Islet of Langerhans (tissue), 1 donor: ENCODE data around the gene LMCD1.

Source experiments
- FAIRE-seq: peaks from one replicate; lab custom pipeline; 2011; peaks lifted over from hg19 to GRCh38; lab: Jason Lieb, UNC

Gene LMCD1

GRCh38 chr3:8593021-8593827 is 91.6 kb downstream of the LMCD1 start:
- no peak for FAIRE-seq

DNA sequence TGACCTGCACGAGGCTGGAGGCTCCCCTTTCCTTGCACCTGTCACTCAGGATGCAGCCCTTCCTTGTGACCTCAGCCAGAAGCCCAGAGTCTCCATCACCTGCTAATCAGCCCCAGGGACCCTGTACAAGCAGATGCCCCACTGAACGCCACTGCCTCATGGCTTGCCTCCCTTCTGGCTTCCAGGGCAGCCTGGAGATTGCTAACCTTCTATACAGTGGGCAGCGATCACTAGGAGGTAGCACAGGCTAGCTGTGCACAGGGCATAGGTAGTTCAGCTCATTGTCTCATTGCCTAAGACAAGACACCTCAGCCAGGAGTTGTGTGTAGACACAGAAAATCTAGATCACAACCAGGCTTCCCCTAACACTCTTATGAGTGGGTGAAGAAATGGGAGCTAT is 93.6 kb downstream of the LMCD1 start:
- FAIRE-seq: no peak

DNA sequence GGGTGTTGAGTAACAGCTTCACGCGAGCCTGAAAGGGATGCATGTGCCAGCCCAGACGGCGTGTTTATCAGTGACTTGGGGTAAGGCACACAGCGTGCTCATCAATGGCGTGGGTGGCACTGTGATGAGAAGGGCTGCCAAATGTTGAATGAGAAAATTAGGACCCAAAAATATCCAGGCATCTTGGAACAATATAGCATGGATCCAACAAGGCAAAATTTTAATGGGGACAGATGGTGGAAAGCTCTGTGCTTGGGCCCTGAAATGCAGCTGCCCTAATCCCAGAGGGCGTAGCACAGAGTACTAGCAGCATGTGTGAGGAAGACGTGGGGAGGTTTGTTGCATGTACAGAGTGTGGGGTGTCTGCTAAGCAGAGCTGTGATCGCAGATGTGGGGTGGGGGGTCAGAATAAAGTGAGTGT is 94.1 kb downstream of the LMCD1 start:
- no peak for FAIRE-seq

DNA sequence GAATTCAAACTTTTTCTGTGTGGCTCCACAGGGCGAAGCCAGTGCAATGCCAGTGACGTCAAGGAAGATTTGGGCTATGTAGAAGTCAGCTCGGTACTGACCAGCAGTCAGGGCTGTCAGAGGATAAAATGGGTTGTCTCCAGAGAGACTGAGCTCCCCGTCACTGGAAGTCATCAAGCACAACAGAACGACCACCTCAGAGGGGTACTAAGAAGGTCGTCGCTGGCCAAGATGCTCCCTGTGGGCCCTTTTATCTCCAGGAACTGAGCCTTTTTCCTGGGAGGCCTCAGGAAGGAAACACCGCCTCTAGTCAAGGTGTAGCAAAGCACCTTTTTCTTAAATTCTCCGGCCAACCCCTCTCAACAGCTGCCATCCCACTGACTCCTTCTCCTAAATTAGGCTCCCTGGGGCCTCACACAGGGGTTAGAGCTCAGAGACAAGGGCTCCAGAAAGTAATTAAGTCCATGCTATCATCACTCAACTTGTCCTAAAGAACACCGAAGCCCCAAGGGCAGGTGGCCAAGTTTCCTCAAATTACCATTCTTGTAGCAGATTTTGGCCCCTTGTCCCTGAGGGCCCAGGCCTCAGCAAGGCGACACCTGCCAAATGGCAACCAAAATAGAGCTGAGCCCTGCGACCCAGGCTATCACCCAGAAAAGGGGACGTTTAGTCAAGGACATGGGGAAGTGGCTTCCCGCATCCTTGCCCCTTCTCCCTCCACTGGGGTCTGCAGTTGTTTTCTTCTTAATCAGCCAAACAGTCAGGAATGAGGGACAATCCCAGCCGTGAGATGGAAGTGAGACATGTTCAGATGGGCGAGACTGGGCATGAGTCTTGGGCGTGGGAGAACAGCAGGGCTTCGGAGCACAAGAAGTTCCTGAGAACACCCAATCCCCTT is 94.9 kb downstream of the LMCD1 start:
- no peak for FAIRE-seq

DNA sequence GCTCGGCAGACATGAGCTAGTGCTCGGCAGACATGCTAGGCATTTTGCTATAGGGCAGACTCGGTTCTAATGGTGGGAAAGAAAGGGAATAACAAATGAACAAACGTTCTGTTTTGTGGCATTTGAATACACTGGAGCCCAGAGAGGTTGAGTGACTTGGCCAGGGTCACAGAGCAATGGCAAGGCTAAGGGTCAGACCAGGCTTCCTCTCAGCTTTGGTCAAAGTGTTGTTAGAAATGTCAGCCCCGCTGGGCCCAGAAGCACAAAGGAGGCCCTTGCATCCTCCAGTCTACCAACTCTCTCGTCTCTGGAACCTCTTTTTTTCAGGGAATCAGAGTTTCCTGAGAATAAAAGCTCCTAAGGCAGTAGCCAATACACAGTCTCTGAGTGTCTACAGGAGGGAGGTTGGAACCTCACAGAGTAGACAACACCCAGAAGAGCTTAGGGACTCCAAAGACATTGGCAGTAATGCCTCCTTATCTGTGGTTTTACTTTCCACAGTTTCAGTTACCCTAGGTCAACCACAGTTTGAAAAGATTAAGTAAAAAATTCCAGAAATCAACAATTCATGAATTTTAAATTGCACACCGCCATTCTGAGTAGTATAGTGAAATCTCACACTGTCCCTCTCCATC is 95.7 kb downstream of the LMCD1 start:
- no peak for FAIRE-seq

DNA sequence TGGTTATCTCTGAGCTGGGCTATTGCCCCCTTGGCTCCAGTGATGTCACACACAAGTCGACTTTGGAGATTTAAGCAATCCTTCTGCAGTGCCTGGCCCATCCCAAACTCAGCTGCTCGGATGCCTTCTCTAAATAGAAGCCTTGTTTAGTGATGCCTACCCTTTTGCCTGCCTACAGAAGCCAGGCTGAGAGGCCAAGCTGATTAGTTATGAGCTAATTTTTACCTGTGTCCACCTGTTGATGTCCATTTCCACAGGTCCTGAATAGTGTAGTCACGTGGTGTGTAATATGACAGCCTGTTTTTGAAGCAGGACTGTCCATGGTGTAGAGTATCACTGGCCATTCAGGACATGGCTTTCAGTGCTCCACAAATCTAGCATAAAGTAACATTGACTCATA is 97.5 kb downstream of the LMCD1 start:
- no peak for FAIRE-seq

GRCh38 chr3:8600457-8600856 is 98.8 kb downstream of the LMCD1 start:
- FAIRE-seq: no peak

DNA sequence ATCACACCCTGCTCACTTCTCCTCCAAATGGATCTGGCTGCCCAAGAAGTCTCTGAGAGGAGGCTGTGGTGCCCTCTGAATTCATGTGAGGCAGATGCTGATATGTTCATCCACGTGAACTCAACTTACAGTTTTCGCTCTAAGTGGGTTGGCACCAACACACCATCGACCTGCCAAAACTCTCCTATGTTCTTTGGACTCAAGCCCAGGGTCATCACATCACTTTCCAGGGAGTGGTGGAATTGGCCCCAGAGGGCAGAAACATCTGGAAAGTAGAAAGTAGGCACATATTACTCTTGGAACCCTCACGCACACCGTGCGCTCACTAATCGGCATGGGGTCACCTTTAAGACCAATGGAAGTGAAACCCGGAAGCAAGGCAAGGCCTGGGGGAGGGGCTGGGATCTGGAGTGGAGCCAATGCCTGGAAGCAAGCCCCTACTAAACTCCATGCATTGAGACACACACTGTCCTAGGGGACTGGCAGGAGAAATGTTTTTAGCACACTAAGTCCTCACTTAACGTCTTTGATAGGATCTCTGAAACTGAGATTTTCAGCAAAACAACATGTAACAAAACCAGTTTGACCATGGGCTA is 101.6 kb downstream of the LMCD1 start:
- FAIRE-seq: no peak

DNA sequence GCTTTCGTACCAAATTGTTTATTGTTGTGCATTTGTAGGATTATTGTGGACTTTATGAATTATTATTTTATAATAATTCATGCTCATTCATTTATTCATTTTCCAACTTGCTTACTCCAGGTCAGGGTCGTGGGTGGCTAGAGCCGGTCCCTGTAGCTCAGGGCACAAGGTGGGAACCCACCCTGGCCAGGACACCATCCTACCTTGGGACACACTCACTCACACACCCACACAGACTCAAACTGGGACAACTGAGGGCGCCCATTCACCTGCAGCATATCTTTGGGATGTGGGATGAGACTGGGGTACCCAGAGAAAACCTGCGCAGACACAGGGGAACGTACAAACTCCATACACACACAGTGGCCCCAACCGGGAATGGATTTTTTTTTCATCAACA is 102.4 kb downstream of the LMCD1 start:
- FAIRE-seq: no peak

DNA sequence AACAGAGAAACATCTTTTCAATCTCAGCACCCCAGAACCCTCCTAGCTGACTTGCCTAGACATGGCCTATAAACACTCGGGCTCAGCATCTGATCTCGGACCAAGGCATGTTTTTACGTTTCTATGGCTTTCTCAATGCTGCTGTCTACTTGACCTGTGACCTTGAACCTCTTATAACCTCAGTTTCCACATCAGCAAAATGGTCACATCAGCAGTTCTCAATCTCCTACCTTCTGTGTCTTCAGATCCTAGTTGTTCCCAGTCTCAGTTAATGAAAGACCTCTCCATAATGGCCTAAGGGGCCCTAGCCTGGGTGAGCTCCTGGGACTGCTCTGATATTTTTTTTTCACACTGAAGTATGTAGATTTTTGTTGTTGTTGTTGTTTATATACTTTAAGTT is 103.4 kb downstream of the LMCD1 start:
- no peak for FAIRE-seq

GRCh38 chr3:8606701-8607231 is 105.1 kb downstream of the LMCD1 start:
- no peak for FAIRE-seq

DNA sequence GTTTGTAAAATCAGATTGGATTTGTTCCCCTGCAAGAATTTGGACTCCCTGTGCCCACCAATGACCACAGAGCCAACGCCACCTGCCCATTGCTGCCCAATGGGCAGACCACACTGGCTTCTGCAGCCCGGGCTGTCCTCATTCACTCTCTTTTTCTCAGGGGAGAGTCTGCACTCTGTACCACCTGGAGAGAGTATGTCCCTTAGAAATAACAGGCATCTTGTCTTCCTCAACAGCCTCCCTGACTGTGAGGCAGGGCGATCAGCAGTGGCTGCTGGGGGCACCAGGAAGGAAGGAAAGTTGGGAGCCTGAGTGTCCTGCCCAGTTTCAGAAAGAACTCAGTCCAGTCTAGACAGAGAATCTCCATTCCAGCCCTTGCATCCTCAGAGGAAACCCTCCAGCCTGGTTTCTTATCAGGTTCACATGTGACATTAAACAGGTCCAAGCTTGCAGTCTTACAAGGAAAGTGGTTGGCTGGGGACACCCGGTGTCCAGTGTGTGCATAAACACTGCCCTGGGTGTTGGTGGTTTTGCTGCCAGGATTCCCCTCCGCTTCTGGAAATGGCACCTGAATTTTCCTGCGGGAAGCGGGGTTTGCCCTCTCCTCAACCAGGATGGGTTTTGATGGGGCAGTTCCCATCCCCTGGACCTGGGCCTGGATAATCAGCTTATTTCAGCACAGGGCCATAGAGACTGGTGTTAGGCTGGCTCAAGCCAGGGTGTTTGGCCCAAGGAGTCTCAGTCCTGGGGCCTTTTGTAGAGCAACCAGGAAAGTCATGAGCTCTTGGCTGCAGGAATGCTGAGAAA is 105.8 kb downstream of the LMCD1 start:
- FAIRE-seq: no peak

- FAIRE-seq: no peak
Observed at GRCh38 chr3:8608041-8608790, 106.6 kb downstream of the LMCD1 start.

DNA sequence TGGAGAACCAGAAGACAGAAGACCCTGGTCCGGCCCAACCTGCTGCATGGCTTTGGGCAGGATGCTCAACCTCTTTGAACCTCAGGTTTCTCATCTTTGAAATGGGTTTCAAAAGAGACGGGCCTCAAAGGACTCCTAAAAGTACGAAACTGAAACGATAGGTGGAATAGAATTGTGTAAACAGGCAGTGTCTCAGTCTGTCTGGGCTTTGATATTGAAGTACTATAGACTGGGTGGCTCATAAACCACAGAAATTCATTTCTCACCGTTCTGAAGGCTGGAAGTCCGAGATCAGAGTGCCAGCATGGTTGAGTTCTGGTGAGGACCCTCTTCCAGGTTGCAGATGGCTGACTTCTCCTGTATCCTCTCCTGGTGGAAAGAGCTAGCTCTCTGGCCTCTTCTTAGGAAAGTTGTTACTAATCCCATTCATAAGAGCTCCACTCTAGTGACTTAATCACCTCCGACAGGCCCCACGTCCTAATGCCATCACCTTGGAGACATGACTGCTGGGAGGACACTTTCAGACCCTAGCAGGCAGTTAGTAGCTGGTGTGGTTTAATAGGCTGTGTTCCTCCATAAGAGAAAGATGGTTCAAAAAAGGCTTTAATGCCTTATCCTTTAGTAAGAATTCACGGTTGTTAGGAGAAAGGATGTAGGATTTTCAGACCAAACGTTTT is 107.3 kb downstream of the LMCD1 start:
- no peak for FAIRE-seq

- FAIRE-seq: no peak
Observed at GRCh38 chr3:8610951-8611350, 109.3 kb downstream of the LMCD1 start.

DNA sequence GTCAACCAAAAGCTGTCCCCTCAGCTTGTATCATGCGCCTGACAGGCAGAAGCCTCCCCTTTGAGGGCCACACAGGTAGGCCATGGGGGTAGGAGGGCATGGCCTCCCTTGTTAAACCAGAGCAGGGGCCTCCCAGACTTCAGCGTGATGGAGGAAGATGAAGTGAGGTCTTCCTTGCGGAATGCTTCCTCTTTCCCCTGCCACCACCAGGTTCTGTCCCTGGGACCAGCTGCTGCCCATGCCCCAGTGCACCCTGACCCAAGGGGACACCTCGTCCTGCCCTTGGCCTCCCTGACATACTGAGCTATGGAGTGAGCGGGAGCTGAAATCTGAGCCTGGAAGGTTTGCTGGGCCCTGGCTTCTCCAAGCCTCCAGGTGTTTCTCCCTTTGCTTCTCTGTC is 116.3 kb downstream of the LMCD1 start:
- FAIRE-seq: no peak

- FAIRE-seq: no peak
Observed at GRCh38 chr3:8618950-8619349, 117.3 kb downstream of the LMCD1 start.

DNA sequence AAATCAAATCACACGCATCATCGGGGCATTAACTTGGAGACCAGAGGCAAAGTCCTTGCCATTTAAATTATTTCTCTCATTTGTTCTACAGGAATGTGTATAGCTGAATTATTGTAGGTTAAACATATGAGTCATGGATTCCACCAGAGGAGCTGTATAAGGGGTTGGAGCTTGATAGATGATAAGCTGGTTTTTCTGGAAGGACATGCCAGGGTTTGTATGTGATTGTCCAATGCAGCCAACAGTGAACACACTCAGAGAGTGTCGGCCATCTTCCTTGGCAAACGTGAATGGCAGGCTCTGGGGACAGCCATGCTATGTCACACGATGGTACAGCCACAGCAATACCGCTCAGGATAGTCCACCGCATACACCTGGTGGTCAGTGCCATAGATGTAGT is 117.9 kb downstream of the LMCD1 start:
- no peak for FAIRE-seq

DNA sequence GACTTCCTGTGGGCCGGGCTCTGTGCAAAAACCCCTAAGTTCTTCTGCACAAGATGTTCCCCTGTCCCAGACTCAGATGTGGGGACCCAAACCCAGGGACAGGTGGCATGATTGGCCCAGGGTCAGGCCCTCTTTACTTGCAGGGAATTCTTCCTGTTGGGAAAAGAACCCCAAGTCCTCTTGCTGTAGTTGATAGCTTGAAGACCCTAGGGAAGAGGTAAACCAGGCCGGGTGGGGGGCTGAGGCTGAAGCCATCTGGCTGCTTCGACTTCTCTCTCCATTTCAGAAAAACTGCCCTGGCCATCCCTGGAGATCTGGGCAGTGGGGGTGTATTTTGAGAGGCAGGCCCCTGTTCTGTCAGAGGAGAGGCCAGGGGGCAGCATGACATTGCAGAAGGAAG is 119.5 kb downstream of the LMCD1 start:
- FAIRE-seq: no peak

DNA sequence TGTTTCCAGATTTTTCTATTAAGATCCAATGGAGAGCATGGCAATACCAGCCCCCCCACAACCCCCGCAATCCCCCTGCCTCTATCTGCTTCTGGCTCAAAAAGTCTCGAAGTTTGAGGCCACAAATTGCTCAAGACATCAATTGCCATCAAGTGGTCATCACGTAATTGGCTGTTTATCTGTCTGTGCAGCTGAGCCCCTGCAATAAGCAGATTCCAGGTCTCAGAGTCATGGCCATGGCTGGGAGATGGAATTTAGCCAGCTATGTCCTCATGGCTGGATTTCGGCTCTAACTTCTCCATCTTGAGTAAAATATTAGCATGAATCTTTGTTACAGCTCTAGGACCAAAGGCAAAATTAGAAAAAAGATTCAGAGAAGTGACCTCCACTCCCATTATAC is 120.2 kb downstream of the LMCD1 start:
- no peak for FAIRE-seq
